GM12801 (cell line): ENCODE results near the gene GEMIN7.

Experiments used
- TF ChIP-seq, protein P1 (sequence below): IDR thresholded peaks from one replicate; pipeline ENCODE4 v1.5.1; 2011; ENCODE audit warnings: control low read depth; ENCODE audit not compliant: insufficient read length; ENCODE audit errors: extremely low read depth

The GEMIN7 gene

DNA sequence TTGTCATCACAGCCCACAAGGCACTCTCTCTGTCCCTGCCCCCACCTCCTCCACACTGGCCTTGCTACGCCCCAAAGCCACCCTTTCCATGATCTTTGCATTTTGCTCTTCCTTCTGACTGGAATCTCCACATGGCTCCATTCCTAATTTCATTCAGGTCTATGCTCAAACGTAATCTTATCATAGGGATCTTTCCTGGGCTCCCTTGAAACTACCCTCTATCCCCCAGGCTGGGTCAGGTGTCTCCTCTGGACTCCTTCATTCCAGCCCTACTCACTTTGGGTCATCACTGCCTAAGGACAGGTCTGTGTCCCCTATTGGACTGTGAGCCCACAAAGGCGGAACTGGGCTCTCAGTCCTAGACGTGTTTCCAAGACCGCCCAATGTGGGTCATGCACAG lies 3.1 kb downstream of the GEMIN7 start:
- TF ChIP-seq, protein P1, sequence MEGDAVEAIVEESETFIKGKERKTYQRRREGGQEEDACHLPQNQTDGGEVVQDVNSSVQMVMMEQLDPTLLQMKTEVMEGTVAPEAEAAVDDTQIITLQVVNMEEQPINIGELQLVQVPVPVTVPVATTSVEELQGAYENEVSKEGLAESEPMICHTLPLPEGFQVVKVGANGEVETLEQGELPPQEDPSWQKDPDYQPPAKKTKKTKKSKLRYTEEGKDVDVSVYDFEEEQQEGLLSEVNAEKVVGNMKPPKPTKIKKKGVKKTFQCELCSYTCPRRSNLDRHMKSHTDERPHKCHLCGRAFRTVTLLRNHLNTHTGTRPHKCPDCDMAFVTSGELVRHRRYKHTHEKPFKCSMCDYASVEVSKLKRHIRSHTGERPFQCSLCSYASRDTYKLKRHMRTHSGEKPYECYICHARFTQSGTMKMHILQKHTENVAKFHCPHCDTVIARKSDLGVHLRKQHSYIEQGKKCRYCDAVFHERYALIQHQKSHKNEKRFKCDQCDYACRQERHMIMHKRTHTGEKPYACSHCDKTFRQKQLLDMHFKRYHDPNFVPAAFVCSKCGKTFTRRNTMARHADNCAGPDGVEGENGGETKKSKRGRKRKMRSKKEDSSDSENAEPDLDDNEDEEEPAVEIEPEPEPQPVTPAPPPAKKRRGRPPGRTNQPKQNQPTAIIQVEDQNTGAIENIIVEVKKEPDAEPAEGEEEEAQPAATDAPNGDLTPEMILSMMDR = no peak

DNA sequence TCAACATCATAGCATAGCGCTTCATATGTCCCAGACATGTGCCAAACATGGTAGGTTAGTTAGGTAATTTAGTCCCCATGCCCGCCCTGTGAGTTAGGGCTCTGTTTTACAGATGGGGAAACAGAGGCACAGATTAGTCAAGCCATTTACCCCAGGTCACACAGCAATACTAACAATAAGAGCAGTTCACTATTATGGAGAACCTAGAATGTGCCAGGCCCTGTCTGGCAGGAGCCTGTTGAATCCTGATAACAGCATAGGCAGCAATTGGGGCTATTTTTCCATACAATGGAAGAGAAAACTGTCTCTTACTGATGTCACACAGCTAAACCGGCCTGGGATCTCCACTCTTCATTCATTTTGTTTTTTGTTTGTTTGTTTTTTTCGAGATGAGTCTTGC lies 7.4 kb downstream of the GEMIN7 start:
- TF ChIP-seq, protein P1 = no peak

GRCh38 chr19:45087531-45087930 lies 8.5 kb downstream of the GEMIN7 start:
- TF ChIP-seq, protein P1 = no peak

- TF ChIP-seq, protein P1 = no peak
Measured at GRCh38 chr19:45090034-45090433, 11.0 kb downstream of the GEMIN7 start.

GRCh38 chr19:45090606-45091005 lies 11.5 kb downstream of the GEMIN7 start:
- TF ChIP-seq, protein P1 = no peak

GRCh38 chr19:45091031-45091923 lies 12.2 kb downstream of the GEMIN7 start:
- TF ChIP-seq, protein P1 = no peak

DNA sequence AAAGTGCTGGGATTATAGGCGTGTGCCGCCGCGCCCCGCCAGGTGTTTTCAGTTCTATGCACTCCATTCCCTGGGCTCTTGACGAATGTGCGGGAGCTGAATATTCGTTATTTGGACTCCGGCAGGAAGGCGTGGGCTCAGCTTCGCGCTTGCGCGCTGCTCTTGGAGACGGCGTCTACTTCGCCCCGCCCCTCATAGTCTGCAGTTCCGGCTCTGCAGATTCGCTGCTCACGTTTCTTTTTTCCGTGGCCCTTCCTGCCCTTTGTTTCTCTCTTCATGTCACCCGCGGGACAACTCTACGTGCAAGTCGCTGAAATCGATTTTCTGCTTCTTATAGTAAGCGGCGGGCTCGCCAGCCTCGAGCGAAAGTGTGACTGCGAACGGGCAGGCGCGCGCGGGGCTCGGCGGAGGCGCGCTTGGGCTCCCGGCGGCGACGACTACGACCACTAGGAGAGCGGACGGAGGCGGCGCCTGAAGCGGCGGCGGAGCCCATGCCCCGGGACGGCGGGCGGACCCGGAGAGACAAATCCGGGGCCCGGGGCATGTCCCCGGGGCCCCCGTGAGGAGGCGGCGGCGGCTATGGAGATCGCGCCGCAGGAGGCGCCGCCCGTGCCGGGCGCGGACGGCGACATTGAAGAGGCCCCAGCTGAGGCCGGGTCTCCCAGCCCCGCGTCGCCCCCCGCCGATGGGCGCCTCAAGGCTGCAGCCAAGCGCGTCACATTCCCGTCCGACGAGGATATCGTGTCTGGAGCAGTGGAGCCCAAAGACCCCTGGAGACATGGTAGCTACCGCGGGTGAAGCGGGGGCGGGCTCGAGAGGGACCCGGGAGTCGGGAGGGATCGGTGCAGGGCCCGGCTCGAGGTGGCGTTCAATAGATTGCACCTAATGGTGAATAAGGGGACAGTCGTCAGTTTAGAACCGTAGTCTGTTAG lies 14.0 kb downstream of the GEMIN7 start, which contains the start of gene PPP1R37:
Gene PPP1R37, plus strand, starts transcription at position 433 of the 932 bp plus-strand sequence. Its CDS starts 147 bp downstream, at position 580.
- TF ChIP-seq, protein P1 = no peak
